GM12892 (cell line): ENCODE measurements around the gene RBMS3.

Experiments
- POLR2A ChIP-seq: IDR thresholded peaks from 2 replicates; pipeline ENCODE4 v1.6.1; 2011; ENCODE audit warnings: low read depth, low read length, control low read depth
- POLR2AphosphoS5 ChIP-seq: IDR thresholded peaks from 2 replicates; pipeline ENCODE4 v1.6.1; 2011; ENCODE audit warnings: low read depth, low read length, control low read depth

DNA sequence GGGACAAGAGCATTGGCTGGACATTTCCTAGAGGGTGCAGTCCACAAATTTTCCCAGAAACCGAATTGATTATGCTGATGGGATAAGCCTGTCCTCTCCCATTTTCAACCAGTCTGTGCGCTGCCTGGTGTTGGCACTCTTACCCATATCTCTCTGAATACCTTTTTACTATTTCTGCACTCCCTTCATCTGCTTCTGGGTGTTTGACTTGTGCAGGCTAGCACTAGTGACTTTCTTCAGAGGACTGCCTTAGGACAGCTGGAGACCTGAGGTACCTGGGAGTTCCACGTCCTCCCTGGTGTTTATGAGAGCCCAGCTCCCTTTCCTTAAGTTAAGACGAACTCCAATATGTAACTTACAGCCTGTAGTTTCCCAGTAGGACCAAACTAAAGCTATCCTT lies 50.2 kb downstream of the RBMS3 start:
- TF ChIP-seq POLR2A = no peak
- no peak for TF ChIP-seq POLR2AphosphoS5
